Stimulated activated naive CD8-positive, alpha-beta T cell treated with anti-CD3 and anti-CD28 coated beads, Interleukin-15, Interleukin-2, amounts not matched to agents 100 U/mL and 50 U/mL, for 24 hours (primary cell): ENCODE results near the gene DDRGK1.
"Not testable (repeated sequence)": the region's sequence is repeated elsewhere in the genome, so short reads cannot be mapped to it uniquely, and the experiment has no call there.

Experiments
- ATAC-seq: fragments of 150-1000 bp; cut with Tn5 transposase; one replicate; pipeline ENCODE4 v1.10.0; 2021
- DNase-seq: peaks from one replicate; pipeline ENCODE4 v3.0.0; 2021

Gene DDRGK1

GRCh38 chr20:3164763-3165410, 39.6 kb downstream of the DDRGK1 start:
- ATAC-seq (no peak), DNase-seq (no peak)

DNA sequence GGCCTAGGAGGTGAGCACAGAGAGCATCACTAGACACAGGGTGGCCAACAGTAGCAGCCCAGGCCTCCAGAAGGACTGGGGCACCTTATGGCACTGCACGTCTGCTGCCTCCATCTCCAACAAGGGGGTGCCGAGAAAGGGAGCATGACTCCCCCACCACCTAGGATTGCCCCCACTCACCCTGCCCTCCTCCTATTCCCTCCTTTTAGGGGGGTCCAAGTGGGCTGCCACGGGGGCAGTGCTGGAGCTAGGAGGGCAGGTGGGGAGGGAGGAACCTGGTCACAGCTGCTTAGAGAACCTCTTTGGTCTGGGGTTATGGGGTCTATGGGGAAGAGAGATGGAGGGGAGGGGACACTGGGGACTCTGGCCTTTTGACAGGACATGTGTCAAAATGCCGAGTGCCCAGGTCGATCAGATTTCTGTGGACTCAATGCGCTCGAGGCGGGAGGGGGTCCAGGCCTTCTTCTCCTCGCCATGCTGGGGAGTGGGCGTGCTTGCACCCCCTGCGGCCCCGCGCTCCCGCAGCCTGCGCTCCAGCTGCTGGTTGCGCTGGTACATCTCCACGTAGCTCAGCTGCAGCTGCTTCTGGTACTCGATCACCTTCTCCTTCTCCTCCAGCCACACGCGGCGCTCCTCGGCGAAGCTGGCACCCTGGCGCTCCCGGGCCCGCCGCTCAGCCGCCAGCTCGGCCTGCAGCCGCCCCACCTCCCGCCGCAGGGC, 40.3 kb downstream of the DDRGK1 start:
- no peak for DNase-seq
- ATAC-seq: no peak

GRCh38 chr20:3163099-3164042, 41.1 kb downstream of the DDRGK1 start:
- no peak for ATAC-seq
- DNase-seq: no peak

GRCh38 chr20:3162080-3162611, 42.3 kb downstream of the DDRGK1 start:
- ATAC-seq: no peak
- no peak for DNase-seq

DNA sequence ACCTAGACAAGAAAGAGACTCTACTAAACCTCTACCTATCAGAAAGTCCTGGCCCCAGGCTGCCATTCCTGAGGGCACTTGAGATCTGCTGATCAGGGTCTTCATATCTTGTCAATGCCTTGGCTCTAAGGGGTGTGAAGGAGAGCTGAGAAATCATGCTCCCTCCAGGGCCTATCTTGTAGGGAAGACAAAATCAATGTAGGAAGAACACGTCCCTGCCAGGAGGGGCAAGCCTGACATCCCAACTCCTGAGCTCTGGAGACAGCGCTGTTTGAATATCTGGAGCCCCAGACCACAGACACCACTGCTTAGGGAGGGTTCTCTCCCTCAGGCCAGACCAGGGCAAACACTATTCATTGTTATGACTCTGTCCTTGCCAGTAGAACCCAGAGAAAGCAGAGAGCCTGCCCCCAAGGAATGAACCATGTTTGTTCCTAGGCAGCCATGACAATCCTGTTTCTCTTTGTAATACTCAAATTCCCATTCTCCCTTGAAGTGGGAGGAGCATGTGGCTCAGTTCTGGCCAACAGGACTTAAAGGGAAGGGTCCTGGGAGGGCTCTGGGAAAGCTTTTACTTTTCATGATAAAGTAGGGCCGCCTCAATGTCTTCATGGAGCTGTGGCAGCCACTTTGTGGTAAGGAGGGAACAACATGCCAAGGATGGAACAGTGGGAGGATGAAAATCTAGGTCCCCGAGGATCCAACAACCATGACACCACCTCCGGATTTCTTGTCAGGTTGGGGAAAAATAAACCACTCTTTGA, 43.0 kb downstream of the DDRGK1 start:
- no peak for DNase-seq
- no peak for ATAC-seq

DNA sequence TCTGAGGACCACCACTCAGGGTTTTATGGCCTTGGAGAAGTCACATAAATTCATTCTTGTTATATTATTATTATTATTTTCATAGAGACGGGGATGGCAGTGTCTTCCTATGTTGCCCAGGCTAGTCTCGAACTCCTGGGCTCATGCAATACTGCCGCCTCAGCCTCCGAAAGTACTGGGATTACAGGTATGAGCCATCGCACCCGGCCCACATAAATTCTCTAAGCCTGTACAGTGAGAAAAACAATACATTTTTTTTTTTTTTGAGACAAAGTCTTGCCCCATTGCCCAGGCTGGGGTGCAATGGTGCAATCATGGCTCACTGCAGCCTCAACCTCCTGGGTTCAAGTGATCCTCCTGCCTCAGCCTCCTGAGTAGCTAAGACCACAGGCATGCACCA, 44.1 kb downstream of the DDRGK1 start:
- DNase-seq (no peak), ATAC-seq (no peak)

DNA sequence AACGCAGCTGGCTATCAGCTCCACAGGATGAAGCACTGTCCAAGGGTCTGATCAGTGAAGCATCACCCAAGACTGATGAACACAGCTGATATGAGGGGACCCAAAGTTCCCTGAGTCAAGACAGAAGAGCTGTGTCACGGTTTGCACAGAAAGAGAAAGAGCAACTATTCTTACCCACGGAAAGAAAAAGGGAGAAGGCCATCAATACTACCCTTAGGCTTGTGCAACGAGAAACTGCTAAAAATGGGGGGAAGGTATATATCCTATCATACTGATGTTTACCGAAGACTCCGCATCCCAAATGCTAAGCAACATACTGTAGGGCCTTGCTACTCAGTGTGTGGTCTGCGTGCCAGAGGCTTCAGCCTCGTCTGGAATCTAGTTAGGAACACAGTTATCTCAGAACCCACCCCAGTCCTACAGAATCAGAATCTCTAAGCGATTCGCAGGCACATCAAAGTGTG, 45.5 kb downstream of the DDRGK1 start:
- DNase-seq: no peak
- no peak for ATAC-seq

DNA sequence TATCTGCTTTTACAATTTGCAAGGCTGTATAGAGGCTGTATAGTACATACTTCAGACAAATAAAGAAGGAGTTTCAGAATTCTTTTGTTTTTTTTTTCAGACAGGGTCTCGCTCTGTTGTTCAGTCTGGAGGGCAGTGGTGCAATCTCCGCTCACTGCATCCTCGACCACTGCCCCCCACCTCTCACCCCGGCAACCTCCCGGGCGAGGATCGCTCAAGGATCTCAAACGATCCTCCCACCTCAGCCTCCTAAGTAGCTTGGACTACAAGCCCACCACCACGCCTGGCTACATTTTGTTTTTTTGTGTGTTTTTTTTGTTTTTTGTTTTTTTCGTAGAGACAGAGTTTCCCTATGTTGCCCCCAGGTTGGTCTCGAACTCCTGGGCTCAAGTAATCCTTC, 46.7 kb downstream of the DDRGK1 start:
- no peak for DNase-seq
- no peak for ATAC-seq

- peak; percentile 83 for ATAC-seq
- DNase-seq: no peak
These were observed 47.5 kb downstream of the DDRGK1 start for GRCh38 chr20:3156811-3157619.

DNA sequence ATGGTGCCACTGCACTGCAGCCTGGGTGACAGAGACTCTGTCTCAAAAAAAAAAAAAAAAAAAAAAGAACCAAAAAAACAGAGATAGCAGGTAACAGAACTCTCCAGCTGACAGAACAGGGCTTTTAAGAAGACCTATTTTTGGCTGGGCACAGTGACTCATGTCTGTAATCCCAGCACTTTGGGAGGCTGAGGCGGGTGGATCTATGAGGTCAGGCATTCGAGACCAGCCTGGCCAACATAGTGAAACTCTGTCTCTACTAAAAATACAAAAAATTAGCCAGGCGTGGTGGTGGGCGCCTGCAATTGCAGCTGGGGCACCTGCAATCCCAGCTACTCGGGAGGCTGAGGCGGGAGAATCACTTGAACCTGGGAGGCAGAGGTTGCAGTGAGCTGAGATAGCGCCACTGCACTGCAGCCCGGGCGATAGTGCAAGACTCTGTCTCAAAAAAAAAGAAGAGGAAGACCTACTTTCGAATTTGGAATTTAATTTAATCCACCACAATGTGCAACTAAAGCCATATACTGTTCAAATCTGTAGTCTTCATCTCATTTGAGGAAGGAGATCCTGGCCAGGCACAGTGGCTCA, 52.3 kb downstream of the DDRGK1 start:
- not testable (repeated sequence) for ATAC-seq, DNase-seq

DNA sequence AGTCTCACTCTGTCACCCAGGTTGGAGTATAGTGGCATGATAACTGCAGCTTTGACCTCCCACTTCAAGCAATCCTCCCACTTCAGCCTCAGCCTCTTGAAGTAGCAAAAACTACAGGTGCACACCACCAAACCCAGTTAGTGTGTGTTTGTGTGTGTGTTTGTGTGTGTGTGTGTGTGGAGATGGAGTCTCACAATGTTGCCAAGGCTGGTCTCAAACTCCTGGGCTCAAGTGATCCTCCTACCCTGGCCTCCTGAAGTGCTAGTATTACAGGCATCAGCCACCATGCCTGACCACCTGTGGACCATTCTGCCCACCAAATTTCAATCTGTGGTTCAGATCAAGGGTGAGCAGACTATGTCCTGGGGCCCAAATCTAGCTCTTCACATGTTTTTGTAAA, 53.6 kb downstream of the DDRGK1 start:
- no peak for DNase-seq
- no peak for ATAC-seq

GRCh38 chr20:3146732-3147341, 57.6 kb downstream of the DDRGK1 start:
- DNase-seq: no peak
- ATAC-seq: no peak

GRCh38 chr20:3141757-3142156, 62.7 kb downstream of the DDRGK1 start:
- DNase-seq (no peak), ATAC-seq (no peak)
